Erythroblast (primary cell): ENCODE measurements around the gene PSMB2.
"Not testable (repeated sequence)": the region's sequence is repeated elsewhere in the genome, so short reads cannot be mapped to it uniquely, and the experiment has no call there.

Experiments used
- DNase-seq, 2 experiments: peaks; one replicate each; lab custom pipeline; 2025; lab: John Stamatoyannopoulos, UW
- GATA1 ChIP-seq: IDR thresholded peaks from 2 replicates; pipeline ENCODE4 v1.6.1; 2011; ENCODE audit warnings: low read depth, mild to moderate bottlenecking, control low read depth, low read length, moderate library complexity
- POLR2A ChIP-seq: IDR thresholded peaks from 2 replicates; pipeline ENCODE4 v1.6.1; 2011; ENCODE audit warnings: mild to moderate bottlenecking, low read length

PSMB2 gene

GRCh38 chr1:35580949-35581388, 60.4 kb downstream of the PSMB2 start:
- TF ChIP-seq POLR2A, result no peak
- no peak for TF ChIP-seq GATA1
- no peak for DNase-seq

DNA sequence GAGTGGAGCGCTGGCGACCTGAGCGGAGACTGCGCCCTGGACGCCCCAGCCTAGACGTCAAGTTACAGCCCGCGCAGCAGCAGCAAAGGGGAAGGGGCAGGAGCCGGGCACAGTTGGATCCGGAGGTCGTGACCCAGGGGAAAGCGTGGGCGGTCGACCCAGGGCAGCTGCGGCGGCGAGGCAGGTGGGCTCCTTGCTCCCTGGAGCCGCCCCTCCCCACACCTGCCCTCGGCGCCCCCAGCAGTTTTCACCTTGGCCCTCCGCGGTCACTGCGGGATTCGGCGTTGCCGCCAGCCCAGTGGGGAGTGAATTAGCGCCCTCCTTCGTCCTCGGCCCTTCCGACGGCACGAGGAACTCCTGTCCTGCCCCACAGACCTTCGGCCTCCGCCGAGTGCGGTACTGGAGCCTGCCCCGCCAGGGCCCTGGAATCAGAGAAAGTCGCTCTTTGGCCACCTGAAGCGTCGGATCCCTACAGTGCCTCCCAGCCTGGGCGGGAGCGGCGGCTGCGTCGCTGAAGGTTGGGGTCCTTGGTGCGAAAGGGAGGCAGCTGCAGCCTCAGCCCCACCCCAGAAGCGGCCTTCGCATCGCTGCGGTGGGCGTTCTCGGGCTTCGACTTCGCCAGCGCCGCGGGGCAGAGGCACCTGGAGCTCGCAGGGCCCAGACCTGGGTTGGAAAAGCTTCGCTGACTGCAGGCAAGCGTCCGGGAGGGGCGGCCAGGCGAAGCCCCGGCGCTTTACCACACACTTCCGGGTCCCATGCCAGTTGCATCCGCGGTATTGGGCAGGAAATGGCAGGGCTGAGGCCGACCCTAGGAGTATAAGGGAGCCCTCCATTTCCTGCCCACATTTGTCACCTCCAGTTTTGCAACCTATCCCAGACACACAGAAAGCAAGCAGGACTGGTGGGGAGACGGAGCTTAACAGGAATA, 64.0 kb downstream of the PSMB2 start:
- TF ChIP-seq GATA1 (no peak), POLR2A (no peak)
- DNase-seq, result peak; percentile 21 to 31

- DNase-seq, result not testable (repeated sequence)
Observed at GRCh38 chr1:35576766-35577070, 64.6 kb downstream of the PSMB2 start.

DNA sequence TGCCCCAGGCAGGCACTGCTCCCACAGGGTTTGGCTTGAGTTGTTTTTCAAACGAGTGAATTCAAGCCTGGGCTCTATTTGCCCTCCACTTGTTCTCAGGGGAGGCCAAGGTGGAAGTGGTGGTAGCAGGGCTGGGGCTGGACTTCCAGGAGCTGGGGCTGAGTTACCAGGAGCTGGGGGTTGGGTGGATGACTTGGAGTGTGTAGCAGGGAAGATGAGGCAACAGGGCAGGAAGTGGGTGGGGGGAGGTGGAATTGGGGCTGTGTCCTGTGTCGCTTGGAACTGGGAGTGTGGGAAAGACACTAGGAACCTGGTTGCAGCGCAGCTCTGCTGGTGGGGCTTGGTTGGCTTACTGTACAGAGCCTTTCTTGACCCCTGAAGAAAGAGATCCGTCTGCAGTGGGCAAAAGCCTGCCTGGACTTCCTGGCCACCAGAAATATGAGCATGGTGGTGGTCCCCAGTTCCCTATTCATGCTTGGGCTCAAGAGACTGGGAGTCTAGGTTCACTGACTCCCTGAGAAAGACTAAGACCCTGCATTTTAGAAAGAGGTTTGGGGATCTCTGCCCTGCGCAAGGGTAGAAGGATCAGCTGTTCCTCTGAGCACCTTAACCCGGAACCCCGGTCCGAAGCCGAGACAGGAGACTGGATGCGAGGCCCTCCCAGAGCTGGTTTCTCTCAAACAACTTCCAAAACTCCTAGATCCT, 65.1 kb downstream of the PSMB2 start:
- DNase-seq, result no peak
- TF ChIP-seq POLR2A, result no peak
- TF ChIP-seq GATA1, result no peak

DNA sequence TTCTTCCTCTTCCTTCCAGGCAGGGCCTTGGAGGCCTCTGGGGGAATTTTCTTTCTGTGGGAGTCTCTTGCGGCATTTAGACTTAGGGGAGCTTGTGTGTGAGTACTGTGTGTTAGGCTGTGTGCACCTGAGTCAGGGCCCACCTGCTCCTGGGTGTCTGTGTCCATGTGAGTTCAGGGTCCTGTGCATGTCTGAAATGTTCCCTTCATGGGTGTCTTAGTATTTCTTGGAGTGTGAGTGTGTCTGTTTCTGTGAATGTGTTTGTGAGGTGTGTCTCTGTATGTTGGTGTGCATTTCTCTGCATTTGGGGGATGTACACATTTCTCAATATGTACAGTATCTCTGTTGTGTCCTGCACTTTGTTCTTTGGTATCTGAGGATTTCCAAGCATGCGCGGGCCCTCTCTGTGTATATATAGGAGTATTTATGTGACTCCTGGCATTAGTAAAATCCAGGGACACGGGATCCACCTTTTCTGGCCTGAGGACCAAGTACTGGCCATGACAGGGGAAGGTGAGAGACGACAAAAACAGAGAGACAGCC, 65.8 kb downstream of the PSMB2 start:
- TF ChIP-seq POLR2A, result no peak
- TF ChIP-seq GATA1, result no peak
- no peak for DNase-seq

DNA sequence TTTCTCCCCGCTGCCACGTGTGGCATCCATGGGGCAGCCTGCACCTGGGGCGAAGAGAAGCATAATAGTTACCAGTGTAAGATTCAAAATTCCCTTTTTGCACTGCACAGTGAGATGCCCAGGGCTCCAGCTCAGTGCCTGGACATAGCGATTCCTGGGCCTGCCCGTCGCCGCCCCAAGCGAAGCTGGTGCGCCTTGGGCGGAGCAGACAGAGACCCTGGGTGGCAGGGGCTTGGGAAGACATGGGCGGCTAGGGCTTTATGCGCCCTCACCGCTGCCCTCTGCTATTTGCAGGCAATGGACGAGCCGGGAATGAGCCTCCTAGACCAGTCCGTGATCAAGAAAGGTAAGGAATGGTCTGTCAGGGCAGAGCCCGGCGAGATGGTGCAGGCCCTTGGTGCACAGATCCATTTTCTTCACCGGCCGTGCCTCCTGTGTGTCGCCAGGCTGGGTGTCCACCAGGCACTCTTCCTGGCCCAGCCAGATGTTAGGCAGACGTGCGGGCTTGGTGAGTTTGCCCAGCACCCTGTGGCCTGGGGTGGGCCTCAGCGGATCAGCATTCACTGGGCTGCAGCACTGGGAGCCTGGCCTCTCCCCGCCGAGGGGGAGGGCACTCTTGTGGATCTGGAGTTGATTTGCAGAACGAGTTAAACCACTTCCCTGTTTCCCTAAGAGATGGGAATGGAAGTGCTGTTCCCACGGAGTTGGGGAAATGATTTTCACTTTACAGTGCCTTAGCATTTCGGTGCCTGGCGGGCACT, 66.5 kb downstream of the PSMB2 start:
- no peak for DNase-seq
- TF ChIP-seq POLR2A (no peak), GATA1 (no peak)

DNA sequence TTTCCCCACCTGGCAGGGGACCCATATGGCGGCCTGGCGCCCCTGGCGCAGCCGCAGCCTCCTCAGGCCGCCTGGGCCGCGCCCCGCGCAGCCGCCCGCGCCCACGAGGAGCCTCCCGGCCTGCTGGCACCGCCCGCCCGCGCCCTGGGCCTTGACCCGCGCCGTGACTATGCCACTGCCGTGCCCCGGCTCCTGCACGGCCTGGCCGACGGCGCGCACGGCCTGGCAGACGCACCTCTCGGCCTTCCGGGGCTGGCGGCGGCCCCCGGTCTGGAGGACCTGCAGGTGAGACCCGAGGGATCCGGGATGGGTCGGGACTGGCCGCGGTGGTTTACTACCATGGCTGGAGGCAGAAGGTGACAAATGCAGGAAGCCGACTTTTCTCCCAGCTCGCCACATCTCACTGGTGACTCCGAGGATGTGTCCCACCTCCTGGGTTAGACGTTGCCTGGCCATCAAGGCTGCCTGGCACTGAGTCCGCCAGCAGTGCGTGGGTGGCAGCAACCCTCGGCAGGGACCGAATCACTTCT, 67.1 kb downstream of the PSMB2 start:
- TF ChIP-seq POLR2A (no peak), GATA1 (no peak)
- no peak for DNase-seq

DNA sequence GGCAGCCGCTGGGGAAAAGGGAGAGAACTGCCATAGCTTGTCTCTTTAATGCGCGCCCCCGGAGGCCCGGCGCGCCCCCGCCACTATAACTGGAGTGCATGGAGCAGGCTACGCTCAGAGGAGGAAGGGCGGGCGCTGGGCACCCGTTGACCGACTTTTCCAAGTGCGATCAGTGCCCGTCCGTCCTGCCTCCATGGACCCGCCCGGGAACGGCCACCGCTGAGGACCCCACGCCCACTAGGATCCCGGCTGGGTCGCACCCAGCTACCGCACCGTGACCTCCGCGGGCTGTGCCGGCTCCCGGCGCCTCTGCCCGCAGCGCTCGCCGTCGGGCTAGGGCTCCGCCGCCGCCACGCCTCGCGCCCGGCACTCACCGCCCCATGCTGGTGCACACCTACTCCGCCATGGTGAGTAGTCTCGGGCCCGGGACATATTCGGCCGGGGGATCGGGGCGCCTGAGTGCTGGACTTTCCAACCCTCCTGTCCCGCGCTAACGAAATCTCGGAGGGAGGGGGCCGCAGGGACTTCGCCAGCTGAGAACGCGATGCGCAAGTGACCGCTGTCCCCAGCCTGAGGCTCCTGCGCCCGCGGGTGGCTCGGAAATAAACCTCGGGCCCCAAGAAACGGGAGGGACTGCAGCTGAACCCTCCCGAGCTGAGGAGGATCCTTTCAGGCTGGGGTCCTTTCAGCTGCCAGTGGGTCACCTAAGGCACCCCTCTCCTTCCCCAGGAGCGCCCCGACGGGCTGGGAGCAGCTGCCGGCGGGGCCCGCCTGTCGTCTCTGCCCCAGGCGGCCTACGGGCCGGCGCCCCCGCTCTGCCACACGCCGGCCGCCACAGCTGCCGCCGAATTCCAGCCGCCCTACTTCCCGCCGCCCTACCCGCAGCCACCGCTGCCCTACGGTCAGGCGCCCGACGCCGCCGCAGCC, 67.9 kb downstream of the PSMB2 start, which contains the start of gene TFAP2E:
Gene TFAP2E, plus strand, starts transcription at position 117 of the 927 bp plus-strand sequence. Its CDS starts 264 bp downstream, at position 381.
- DNase-seq, result peak in 1 of 2 experiments; percentile 28
- no peak for TF ChIP-seq GATA1
- no peak for TF ChIP-seq POLR2A

GRCh38 chr1:35572296-35572695, 69.0 kb downstream of the PSMB2 start:
- DNase-seq, result no peak

GRCh38 chr1:35571263-35571662, 70.1 kb downstream of the PSMB2 start:
- TF ChIP-seq GATA1 (no peak), POLR2A (no peak)
- DNase-seq, result no peak

More at GRCh38 chr1:35572296-35572695, 69.0 kb downstream of the PSMB2 start:
- no peak for TF ChIP-seq POLR2A
- no peak for TF ChIP-seq GATA1

- DNase-seq, result no peak
- no peak for TF ChIP-seq POLR2A
- no peak for TF ChIP-seq GATA1
Observed at GRCh38 chr1:35570589-35571137, 70.7 kb downstream of the PSMB2 start.

GRCh38 chr1:35569936-35570335, 71.4 kb downstream of the PSMB2 start:
- TF ChIP-seq POLR2A (no peak), GATA1 (no peak)
- no peak for DNase-seq

DNA sequence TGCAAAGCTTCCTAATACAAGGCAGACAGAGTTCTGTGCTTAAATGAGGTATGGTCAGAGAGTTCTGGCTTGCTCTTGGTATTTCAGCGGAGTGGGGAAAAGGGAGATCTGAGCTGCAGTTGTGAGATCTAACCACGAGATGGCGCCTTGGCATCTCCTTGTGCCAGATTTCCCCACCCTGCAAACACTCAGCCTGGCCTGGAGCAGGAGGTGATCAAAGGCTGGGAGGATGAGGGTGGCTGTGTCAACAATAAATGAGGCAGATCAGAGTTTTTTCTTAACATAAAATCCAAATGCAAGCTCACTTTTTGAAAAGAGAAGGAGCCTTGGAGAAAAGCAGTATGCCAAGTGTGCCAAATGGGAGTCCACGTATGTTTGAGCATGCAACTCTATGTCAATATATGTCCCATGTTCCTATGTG, 72.3 kb downstream of the PSMB2 start:
- TF ChIP-seq POLR2A (no peak), GATA1 (no peak)

More for the DNA sequence above, 72.3 kb downstream of the PSMB2 start:
- peak; percentile 65 to 81 for DNase-seq
